Activated CD8-positive, alpha-beta memory T cell treated with anti-CD3 and anti-CD28 coated beads for 24 hours (primary cell): ENCODE data around the gene CALHM1.
"Not testable (repeated sequence)": the region's sequence is repeated elsewhere in the genome, so short reads cannot be mapped to it uniquely, and the experiment has no call there.

Experiments used
- DNase-seq: peaks from one replicate; pipeline ENCODE4 v3.0.0-alpha.2; 2020

Gene CALHM1

DNA sequence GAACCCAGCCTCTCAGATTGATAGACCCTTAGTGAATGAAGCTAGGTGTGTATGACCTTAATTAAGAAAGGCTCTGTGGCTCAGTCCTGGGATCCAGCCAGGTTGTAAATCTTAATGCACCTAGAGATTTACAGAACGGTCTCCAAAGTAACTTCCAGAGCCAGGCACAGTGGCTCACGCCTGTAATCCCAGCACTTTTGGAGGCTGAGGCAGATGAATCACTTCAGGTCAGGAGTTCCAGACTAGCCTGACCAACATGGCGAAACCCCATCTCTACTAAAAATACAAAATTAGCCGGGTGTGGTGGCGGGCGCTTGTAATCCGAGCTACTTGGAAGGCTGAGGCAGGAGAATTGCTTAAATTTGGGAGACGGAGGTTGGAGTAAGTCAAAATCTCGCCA, 30.8 kb downstream of the CALHM1 start:
- DNase-seq: no peak

DNA sequence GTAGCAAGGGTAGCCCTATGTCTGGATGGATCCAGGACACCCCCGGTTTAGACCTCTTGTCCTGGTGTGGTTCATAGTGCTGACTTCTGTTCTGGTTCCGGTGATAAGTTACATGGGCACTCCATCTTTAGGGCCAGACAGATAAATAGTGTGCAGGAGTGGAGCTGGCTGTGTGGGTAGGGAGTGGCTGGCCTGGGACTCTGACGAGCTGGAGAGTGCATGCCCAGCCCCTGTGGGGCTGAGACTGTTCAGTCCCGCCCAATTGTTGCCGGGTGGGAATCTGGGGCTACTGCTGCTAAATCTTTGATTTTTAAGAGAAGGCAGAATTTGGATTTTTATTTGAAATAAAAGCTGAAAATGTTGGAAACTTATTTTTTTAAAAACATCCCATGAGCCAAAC, 35.0 kb downstream of the CALHM1 start:
- no peak for DNase-seq

DNA sequence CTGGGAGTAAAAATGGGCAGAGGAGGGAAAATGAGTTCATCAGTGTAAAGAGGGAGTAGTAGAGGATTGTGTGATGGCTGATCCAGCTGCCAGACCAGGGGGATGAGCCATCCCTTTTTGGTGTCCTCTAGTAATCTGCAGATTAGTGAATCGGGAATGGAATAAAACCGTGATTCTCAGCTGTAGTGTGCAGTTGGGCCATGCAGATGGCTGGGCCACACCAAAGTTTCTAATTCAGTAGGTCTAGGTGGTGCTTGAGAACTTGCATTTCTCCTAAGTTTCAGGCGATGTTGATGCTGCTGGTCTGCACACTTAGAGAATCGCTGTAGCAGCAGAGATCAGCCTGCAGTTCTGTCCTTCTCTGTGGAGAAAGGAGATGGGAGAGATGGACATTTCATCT, 39.6 kb downstream of the CALHM1 start:
- no peak for DNase-seq

DNA sequence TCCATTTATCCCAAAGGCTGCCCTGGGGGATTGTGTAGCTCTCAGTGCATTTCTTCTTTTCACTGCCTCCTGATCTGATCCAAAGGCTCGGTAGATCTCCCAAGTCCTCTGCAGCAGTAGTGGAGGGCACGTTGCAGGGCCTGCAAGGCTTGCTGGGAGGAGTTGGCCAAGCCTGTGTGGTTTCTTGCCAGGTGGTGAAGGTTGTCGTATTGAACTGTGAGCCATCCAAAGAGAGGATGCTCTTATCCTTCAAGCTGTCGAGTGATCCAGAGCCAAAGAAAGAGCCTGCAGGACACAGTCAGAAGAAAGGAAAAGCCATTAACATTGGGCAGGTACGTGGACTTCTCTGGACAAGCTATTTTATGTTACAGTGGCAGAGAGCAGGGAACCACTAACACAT, 41.1 kb downstream of the CALHM1 start:
- DNase-seq: no peak

DNA sequence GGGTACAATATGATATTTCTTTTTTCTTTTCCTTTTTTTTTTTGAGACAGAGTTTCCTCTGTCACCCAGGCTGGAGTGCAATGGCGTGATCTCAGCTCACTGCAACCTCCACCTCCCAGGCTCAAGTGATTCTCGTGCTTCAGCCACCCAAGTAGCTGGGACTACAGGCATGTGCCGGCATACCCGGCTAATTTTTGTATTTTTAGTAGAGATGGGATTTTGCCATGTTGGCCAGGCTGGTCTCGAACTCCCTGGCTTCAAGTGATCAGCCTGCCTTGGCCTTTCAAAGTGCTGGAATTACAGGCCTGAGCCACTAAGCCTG, 41.6 kb downstream of the CALHM1 start:
- DNase-seq: not testable (repeated sequence)

DNA sequence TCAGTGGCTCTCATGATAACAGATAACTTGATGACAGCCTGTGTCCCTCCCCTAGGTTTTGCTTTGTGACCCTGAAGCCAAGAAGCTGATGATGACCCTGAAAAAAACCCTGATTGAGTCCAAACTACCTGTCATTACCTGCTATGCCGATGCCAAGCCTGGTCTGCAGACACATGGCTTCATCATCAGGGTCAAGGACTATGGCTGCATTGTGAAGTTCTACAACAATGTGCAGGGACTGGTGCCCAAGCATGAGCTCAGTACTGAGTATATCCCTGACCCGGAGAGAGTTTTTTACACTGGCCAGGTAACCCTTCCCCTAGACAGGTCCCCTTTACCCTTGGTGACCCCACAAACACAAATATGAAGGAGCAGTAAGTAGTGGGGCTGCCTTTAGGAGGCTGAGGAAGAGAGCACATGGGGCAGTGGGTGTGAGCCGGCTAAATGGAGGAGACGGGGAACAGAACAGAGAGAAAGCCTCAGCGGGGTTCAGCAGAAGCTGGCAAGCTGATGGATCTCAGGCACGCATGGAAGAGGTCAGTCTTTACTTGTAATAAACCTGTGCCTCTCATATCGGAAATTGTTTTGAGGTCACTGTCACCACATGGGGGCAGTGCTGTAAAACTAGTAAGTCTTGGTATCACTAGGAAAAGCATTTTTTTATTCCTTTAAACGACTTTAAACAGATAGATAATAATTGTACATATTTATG, 42.1 kb downstream of the CALHM1 start:
- peak; percentile 68 for DNase-seq

DNA sequence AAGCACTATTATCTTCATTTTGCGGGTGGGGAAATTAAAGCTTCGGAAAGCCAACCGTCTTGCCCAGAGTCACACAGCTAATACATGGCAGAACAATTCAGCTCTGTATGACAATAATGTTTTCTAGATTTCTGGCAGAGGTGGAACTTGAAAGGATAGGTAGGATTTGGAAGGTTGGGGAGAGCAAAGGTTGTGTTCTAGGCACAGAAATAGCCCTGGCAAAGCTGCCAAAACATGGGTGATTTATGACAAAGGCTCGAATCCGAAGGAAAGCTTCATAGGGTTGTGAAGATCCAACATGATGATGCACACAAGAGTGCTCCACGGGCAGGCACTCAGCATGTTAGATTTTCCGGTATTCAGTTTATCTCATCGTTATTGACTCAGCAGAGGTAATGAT, 43.1 kb downstream of the CALHM1 start:
- no peak for DNase-seq

DNA sequence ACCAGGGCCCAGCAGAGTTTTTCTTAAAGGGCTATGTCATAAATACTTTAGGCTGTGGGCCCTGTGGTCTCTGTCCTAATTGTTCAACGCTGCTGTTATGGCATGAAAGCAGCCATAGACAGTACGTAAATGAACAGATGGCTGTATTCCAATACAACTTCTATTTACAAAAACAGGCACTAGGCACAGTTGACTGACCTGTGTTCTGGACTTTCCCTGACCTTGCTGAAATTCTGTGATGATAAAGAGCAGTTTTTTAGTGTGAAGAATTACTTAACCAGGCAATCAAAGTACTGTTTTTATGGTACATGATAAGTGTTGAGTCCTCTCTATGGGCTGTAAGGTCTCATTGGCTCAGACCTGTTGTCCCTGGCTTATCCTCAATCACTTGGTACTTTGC, 45.1 kb downstream of the CALHM1 start:
- DNase-seq: no peak
